GM12875 (cell line): ENCODE results near the gene TMEM198.

ENCODE experiments used
- H3K4me3 ChIP-seq: one replicate; pipeline ENCODE4 v1.5.1; 2011; ENCODE audit warnings: low read depth, low read length, control low read depth
- TF ChIP-seq, protein P1 (sequence below): IDR thresholded peaks from 2 replicates; pipeline ENCODE4 v1.5.1; 2011; ENCODE audit warnings: low read depth, mild to moderate bottlenecking, control low read depth, inconsistent platforms, low read length, moderate library complexity, borderline replicate concordance; ENCODE audit not compliant: insufficient read depth

TMEM198 gene

GRCh38 chr2:219593154-219593553 lies 49.3 kb downstream of the TMEM198 start:
- no peak overlapping the region for H3K4me3 ChIP-seq
- TF ChIP-seq, protein P1, sequence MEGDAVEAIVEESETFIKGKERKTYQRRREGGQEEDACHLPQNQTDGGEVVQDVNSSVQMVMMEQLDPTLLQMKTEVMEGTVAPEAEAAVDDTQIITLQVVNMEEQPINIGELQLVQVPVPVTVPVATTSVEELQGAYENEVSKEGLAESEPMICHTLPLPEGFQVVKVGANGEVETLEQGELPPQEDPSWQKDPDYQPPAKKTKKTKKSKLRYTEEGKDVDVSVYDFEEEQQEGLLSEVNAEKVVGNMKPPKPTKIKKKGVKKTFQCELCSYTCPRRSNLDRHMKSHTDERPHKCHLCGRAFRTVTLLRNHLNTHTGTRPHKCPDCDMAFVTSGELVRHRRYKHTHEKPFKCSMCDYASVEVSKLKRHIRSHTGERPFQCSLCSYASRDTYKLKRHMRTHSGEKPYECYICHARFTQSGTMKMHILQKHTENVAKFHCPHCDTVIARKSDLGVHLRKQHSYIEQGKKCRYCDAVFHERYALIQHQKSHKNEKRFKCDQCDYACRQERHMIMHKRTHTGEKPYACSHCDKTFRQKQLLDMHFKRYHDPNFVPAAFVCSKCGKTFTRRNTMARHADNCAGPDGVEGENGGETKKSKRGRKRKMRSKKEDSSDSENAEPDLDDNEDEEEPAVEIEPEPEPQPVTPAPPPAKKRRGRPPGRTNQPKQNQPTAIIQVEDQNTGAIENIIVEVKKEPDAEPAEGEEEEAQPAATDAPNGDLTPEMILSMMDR: no peak

DNA sequence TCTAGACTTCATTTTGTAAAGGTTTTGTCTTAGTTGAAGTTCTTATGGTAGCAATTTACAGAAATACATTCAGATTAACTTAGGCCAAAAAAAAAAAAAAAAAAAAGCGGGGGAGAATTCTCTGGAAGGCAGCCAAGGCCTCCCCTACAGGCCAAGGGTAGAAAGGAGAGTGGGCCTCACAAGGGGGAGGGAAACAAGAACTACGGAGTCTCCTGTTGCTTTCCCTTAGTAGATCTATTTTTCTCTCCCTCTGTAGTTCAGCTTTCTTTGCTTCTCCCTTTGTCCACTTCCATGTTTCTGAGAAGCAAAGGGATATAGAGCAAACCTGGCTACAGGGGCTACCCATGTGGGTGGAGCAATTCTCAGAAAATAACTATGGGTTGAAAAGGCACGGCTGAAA lies 51.4 kb downstream of the TMEM198 start:
- TF ChIP-seq, protein P1: no peak

DNA sequence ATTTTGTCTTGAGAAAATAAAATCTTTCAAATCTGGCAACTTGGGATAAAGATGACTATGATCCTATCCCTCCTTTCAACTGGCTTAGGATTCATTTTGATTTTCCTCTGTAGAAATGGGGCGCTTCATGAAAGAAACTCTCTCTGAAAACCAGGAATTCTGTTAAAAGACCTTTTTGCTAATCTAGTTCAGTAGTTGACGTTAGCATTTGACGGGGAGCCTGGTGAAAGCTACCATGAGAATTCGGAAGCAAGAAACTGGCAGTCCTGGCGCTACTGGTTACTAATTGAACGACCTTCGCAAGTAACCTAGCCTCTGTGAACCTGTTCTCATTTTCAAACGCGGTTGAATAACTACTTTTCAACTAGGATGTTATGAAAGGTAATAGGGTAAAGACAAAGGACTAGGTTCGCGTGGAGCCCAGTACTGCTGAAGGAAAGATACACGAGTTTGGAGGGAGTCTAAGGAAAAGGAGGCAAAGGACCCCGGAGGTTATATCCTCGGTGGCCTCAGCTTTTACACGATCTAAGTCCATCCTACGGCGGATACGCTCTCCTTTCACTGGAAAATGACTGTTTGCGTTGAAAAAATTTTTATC lies 53.2 kb downstream of the TMEM198 start:
- peak overlapping the region; percentile 63 for H3K4me3 ChIP-seq

More for the DNA sequence above, 51.4 kb downstream of the TMEM198 start:
- no peak overlapping the region for H3K4me3 ChIP-seq

GRCh38 chr2:219597552-219598307 lies 53.9 kb downstream of the TMEM198 start, which contains the start of gene STK11IP:
Gene STK11IP, plus strand, starts transcription at chr2:219597857. Its CDS starts 263 bp downstream, at chr2:219598120.
- TF ChIP-seq, protein P1: no peak
- peak within 1 kb of the TSS; percentile 63 for H3K4me3 ChIP-seq

More for the DNA sequence above, 53.2 kb downstream of the TMEM198 start:
- TF ChIP-seq, protein P1: no peak

DNA sequence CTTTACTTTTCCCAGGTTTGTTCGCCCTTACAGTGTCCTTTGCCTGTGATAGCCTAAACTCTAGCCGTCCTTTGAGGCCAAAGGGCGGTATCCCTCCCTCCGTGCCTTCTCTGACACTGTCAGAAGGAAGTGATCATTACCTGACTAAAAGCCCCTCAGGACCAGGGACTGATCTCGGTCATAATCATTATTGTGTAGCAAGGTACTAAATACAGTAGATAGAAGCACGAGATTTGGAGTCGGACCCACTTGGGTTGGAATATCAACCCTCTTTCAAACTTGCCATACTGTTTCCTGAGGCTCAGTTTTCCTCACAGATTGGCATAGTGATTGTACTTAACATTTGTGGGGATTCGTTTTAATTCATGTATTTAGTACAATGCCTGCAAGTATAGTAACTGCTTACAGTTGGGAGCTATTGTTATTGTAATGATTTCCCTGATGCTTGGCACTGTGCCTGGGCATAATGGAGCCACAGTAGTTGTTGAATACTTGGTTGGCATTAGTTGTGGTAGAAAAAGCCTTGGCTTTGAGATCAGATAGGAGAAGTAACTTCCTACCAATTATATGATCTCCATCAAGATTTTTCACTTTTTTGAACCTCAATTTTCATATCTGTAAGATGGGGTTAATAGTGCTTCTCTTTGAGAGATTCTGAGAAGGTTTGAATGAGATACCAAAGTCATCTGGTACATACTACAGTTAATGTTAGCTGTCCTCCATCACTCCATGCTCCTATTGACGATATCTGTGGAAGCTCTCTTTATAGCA lies 54.7 kb downstream of the TMEM198 start:
- H3K4me3 ChIP-seq: peak overlapping the region; percentile 63
- TF ChIP-seq, protein P1: no peak
